GM12878 (cell line): ENCODE measurements around the gene TMEM208. TPM values are rescaled to one million over a fixed set of nuclear protein-coding genes. Genes with fewer than 3 reads are reported as not detected.
A peak's percentile ranks its signal among the peaks of the same experiment; 100 is the strongest.

Experiments
- ATAC-seq: fragments of 200-7000 bp; cut with Tn5 transposase; 3 replicates; pipeline ENCODE4 v1.9.1; 2020; ENCODE audit warnings: mild to moderate bottlenecking, moderate library complexity
- BruUV-seq: library from RNA; stranded (reverse); fragments of 400-500 nt; replicated peaks from 2 replicates; lab custom pipeline; 2021; lab: Mats Ljungman, UMichigan
- CTCF ChIA-PET: fragments of 300-600 bp; sonication (Branson Sonifier 250); formaldehyde crosslinking; extraction: SDS; loops from one replicate; lab custom pipeline; 2021; ENCODE audit warnings: inconsistent platforms; lab: Yijun Ruan, JAX
- POLR2A ChIA-PET: fragments of 350-600 bp; formaldehyde crosslinking; extraction: SDS; loops from one replicate; lab custom pipeline; 2021; ENCODE audit warnings: inconsistent platforms; lab: Charles Lee
- RAD21 ChIA-PET: fragments of 300-600 bp; sonication (Branson Sonifier 250); formaldehyde crosslinking; loops from one replicate; lab custom pipeline; 2023; ENCODE audit warnings: antibody characterized with exemption; ENCODE audit not compliant: unreplicated experiment; lab: Charles Lee
- SMC1A ChIA-PET: fragments of 300-600 bp; sonication (Branson Sonifier 250); formaldehyde crosslinking; loops from one replicate; lab custom pipeline; 2023; ENCODE audit not compliant: unreplicated experiment, uncharacterized antibody; lab: Charles Lee
- DNase-seq: peaks from one replicate; pipeline ENCODE4 v3.0.0-alpha.2; 2011; ENCODE audit warnings: low read depth, low spot score
- FAIRE-seq: peaks from 3 replicates; lab custom pipeline; 2011; peaks lifted over from hg19 to GRCh38; lab: Jason Lieb, UNC
- H2AFZ ChIP-seq: 2 replicates; pipeline ENCODE4 v1.6.0; 2011; ENCODE audit warnings: low read depth, low read length, control low read depth; ENCODE audit not compliant: control insufficient read depth
- H3K27ac ChIP-seq: 2 replicates; pipeline ENCODE4 v1.5.1; 2011; ENCODE audit warnings: control low read depth; ENCODE audit not compliant: control insufficient read depth, insufficient read depth
- H3K27me3 ChIP-seq, 2 experiments: replicated peaks in 1 of 2; 2 replicates each; pipeline versions ENCODE4 v1.6.0 to v1.6.1; 2011; ENCODE audit warnings: low read length in 1 of 2; ENCODE audit not compliant: control insufficient read depth in 2 of 2, insufficient read depth in 2 of 2
- H3K36me3 ChIP-seq, 2 experiments: 2 replicates each; pipeline ENCODE4 v1.5.1; 2011; ENCODE audit warnings: low read length in 1 of 2; ENCODE audit not compliant: control insufficient read depth in 2 of 2, insufficient read depth in 2 of 2
- H3K4me1 ChIP-seq: 2 replicates; pipeline ENCODE4 v1.6.1; 2011; ENCODE audit warnings: mild to moderate bottlenecking, low read length, moderate library complexity, mixed read lengths; ENCODE audit not compliant: control insufficient read depth, insufficient read depth
- H3K4me2 ChIP-seq: 2 replicates; pipeline ENCODE4 v1.6.0; 2011; ENCODE audit warnings: control low read depth; ENCODE audit not compliant: control insufficient read depth, insufficient read depth
- H3K4me3 ChIP-seq: fragments of 200-600 bp; sonication (generic); 2 replicates; pipeline ENCODE4 v1.5.1; 2016
- H3K79me2 ChIP-seq: 2 replicates; pipeline ENCODE4 v1.6.0; 2011; ENCODE audit warnings: low read length; ENCODE audit not compliant: control insufficient read depth, insufficient read depth
- H3K9ac ChIP-seq: 2 replicates; pipeline ENCODE4 v1.8.0; 2011; ENCODE audit warnings: low read length, control low read depth, mixed read lengths; ENCODE audit not compliant: control insufficient read depth, insufficient read depth
- H3K9me3 ChIP-seq: replicated peaks from 3 replicates; pipeline ENCODE4 v1.5.1; 2011; ENCODE audit warnings: mild to moderate bottlenecking, low read length; ENCODE audit not compliant: control insufficient read depth, insufficient read depth
- H4K20me1 ChIP-seq: 2 replicates; pipeline ENCODE4 v1.6.0; 2011; ENCODE audit not compliant: control insufficient read depth, insufficient read depth
- ATF7 ChIP-seq: fragments of 450-650 bp; IDR thresholded peaks from 2 replicates; pipeline ENCODE4 v1.6.1; 2016; ENCODE audit warnings: low read depth, mild to moderate bottlenecking
- ETV6 ChIP-seq, 2 experiments: fragments of 450-650 bp in 1 of 2; IDR thresholded peaks in 1 of 2; conservative IDR thresholded peaks in 1 of 2; 2 replicates each; pipeline ENCODE4 v1.6.1; 2014; ENCODE audit warnings: antibody characterized with exemption in 1 of 2, borderline replicate concordance in 1 of 2, low read depth in 1 of 2, mild to moderate bottlenecking in 1 of 2, moderate library complexity in 1 of 2
- KDM1A ChIP-seq: fragments of 200-600 bp; sonication (generic); IDR thresholded peaks from 2 replicates; pipeline ENCODE4 v1.6.1; 2016; ENCODE audit warnings: borderline replicate concordance
- NFIC ChIP-seq: IDR thresholded peaks from 2 replicates; pipeline ENCODE4 v1.6.1; 2012; ENCODE audit warnings: low read depth, mild to moderate bottlenecking, inconsistent platforms, low read length, moderate library complexity
- NFYB ChIP-seq: IDR thresholded peaks from 2 replicates; pipeline ENCODE4 v1.6.1; 2011; ENCODE audit warnings: low read depth, mild to moderate bottlenecking, low read length, improper control_type of control experiment, moderate library complexity; ENCODE audit not compliant: insufficient read depth
- POLR2A ChIP-seq: IDR thresholded peaks from 2 replicates; pipeline ENCODE4 v1.6.1; 2011; ENCODE audit warnings: low read depth, mild to moderate bottlenecking, low read length
- POLR2AphosphoS2 ChIP-seq: IDR thresholded peaks from 2 replicates; pipeline ENCODE4 v1.6.1; 2011; ENCODE audit warnings: low read depth, mild to moderate bottlenecking, low read length, improper control_type of control experiment, moderate library complexity
- SMC3 ChIP-seq: IDR thresholded peaks from 2 replicates; pipeline ENCODE4 v1.6.1; 2011; ENCODE audit warnings: low read length, improper control_type of control experiment, borderline replicate concordance
- ZBTB11 ChIP-seq: fragments of 450-650 bp; formaldehyde crosslinking; IDR thresholded peaks from 2 replicates; pipeline ENCODE4 v1.5.0; 2022; ENCODE audit warnings: mild to moderate bottlenecking, missing genetic modification characterization
- ZNF274 ChIP-seq: IDR thresholded peaks from one replicate; pipeline ENCODE4 v1.8.0; 2011; ENCODE audit not compliant: insufficient read length, insufficient read depth
- WGBS: methylation state at CpG from one replicate; pipeline ENCODE4 v1.1.6; 2016; ENCODE audit warnings: low lambda C conversion rate; ENCODE audit not compliant: insufficient replicate concordance, insufficient coverage; ENCODE audit errors: missing lambda C conversion rate; 5-methylcytosine and 5-hydroxymethylcytosine counted together
- in situ Hi-C: fragments of 300-500 bp; cut with MboI; formaldehyde crosslinking; loops from 9 replicates; pipeline ENCODE4 v1.14.3; 2018; ENCODE audit warnings: mixed read lengths
- intact Hi-C: fragments of 100-400 bp; cut with micrococcal nuclease; formaldehyde crosslinking; loops from one replicate; pipeline ENCODE4 v1.14.2; 2022; ENCODE audit not compliant: unreplicated experiment
- polyA plus RNA-seq, 11 experiments: library from polyadenylated mRNA; depleted of rRNA in 4 of 11; unstranded in 6 of 11; stranded (reverse) in 5 of 11; fragments of >200 nt; fragmentation: Nextera tagmentation in 4 of 11; fragmentation: Illumina TruSeq in 1 of 11; extraction: Ambion mirVana in 4 of 11; extraction: Trizol in 1 of 11; gene quantifications; 1 replicate in 1 of 11; 2 replicates in 10 of 11; pipeline versions ENCODE4 v1.2.1 to v1.2.3, GENCODE V29; 2011 to 2016; ENCODE audit warnings: inconsistent platforms in 2 of 11, missing spikeins in 2 of 11, low read depth in 1 of 11
- total RNA-seq, 4 experiments: library from RNA; depleted of rRNA in 3 of 4; stranded (reverse); fragments of >200 nt in 3 of 4; fragmentation: Illumina TruSeq in 1 of 4; extraction: Trizol in 1 of 4; gene quantifications; 2 replicates each; pipeline versions ENCODE4 v1.2.1 to v1.2.3, GENCODE V29; 2013 to 2021

The TMEM208 gene
- total and polyA plus RNA-seq, 10 of the 15 experiments (the other 5 are each of a cell fraction or from before 2014, with no cell fraction given) = 34.1 to 244 (median 54.1) TPM

DNA sequence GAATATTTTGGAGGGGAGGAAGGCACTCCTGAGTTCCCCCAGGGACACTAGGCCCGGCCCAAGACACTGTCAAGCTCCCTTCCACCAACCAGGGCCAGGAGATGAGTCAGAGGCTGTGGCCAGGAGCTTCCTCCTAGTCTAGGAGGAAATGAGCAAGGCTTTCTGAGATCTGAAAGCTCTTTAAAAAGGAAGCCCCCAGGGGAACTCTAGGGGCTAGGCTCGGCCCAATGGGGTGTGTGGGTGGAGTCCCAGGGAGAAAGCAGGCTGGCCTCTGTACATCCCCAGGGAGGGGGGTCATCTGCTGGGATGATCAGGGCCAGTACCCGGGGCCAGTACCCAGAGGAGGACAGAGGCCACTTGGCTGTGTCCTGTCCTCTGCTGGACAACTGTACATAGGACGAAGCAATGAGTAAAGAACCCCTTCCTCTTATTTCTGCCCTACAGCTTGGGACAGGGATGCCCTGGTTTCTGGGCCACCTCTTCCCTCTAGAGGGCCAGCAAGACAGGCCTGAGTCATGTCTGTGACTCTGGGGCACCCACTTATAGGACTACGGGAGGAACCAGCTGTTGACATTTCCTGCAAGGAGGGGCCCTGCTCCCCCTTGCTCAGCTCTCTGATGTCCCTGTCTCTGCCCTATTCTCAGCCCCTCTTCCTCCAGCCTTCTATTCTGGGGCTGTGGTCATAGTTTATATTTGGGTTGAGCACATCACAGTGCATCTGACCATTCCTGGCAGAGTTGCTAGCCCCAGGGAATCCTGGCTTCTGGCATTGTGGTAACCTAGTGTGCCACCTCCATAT, 17.7 kb downstream of the TMEM208 start (continued):
- TF ChIP-seq KDM1A = no peak
- peak in 1 of 2 experiments; percentile 71; a peak in 2 of 4 replicates for TF ChIP-seq ETV6 (conservative IDR thresholded peaks at IDR 0.05 in 1 of 2, IDR thresholded peaks at IDR 0.05 in 1 of 2; ENCODE audit: borderline replicate concordance in 1 of 2, low read depth in 1 of 2)
- TF ChIP-seq SMC3 = no peak
- TF ChIP-seq POLR2A = peak; percentile 77
- peak; percentile 80 for TF ChIP-seq NFYB

- no peaks in the 10 kb centered on the region for H3K9me3 ChIP-seq
- peak overlapping the region; percentile 82 for H3K9ac ChIP-seq
- H3K4me2 ChIP-seq = peak overlapping the region; percentile 99
- in situ Hi-C loops (no loop called here), intact Hi-C loops (no loop called here)
- TF ChIP-seq ZNF274 (no peak), POLR2AphosphoS2 (no peak), ATF7 (no peak), NFIC (no peak), ZBTB11 (CRISPR knock-in tag) (no peak)
- WGBS = 3% methylated on average over 4 of the region's 4 CpGs
- ChIA-PET POLR2A (interaction anchor here (0.7 to 8.0 kb wide), 6 partner anchors 19 to 316 kb away, joined by 3 to 100 read pairs (median 4); partner anchors contain the start of genes FBXL8, TMEM208 and TRADD), RAD21 (interaction anchor here (1.0 to 4.6 kb wide), 4 partner anchors 18 to 236 kb away, joined by 3 to 35 read pairs (median 5); partner anchors contain the start of genes ATP6V0D1, PLEKHG4 and TMEM208), CTCF (interaction anchor here (0.8 to 4.9 kb wide), 8 partner anchors 15 to 293 kb away, joined by 3 to 29 read pairs (median 6); partner anchors contain the start of genes FBXL8, NOL3, TMEM208 and TRADD), SMC1A (interaction anchor here (1.1 to 2.1 kb wide), 4 partner anchors 18 to 74 kb away, joined by 3 to 17 read pairs (median 8); partner anchors contain the start of genes E2F4, NOL3 and TMEM208)
- H3K79me2 ChIP-seq = peaks cover 39% of the 10 kb centered on the region
- no peaks in the 10 kb centered on the region for H4K20me1 ChIP-seq
- H3K36me3 ChIP-seq = no peaks in the 10 kb centered on the region; a peak in 1 of 4 replicates
- no peaks in the 10 kb centered on the region; a peak in 1 of 4 replicates for H3K27me3 ChIP-seq
- DNase-seq (no peak), FAIRE-seq (no peak), ATAC-seq (no peak)
- peaks cover 39% of the 10 kb centered on the region for H3K4me1 ChIP-seq
- no TSS peak for BruUV-seq
- no peak overlapping the region for H2AFZ ChIP-seq
- peak overlapping the region; percentile 97 for H3K4me3 ChIP-seq
- peak overlapping the region; percentile 98 for H3K27ac ChIP-seq
Observed at GRCh38 chr16:67245186-67245585, 18.3 kb downstream of the TMEM208 start.
